SK-N-SH treated with all-trans-retinoic acid at 6 μM for 48 hours (cell line): ENCODE results near the gene GDPD4.

Experiments used
- ARNTL ChIP-seq: fragments of 450-650 bp; formaldehyde crosslinking; IDR thresholded peaks from 2 replicates; pipeline ENCODE4 v1.5.0; 2020; ENCODE audit warnings: low read depth, mild to moderate bottlenecking, moderate library complexity, borderline replicate concordance
- BACH2 ChIP-seq: fragments of 250-450 bp; sonication (Bioruptor Pico); IDR thresholded peaks from 2 replicates; pipeline ENCODE4 v1.9.0; 2021; ENCODE audit warnings: mild to moderate bottlenecking, borderline replicate concordance
- CSDC2 ChIP-seq: fragments of 250-450 bp; sonication (Bioruptor Pico); IDR thresholded peaks from 2 replicates; pipeline ENCODE4 v1.5.0; 2020; ENCODE audit warnings: mild to moderate bottlenecking, moderate library complexity
- RARB ChIP-seq: fragments of 250-450 bp; sonication (Bioruptor Pico); IDR thresholded peaks from 2 replicates; pipeline ENCODE4 v1.8.0; 2021; ENCODE audit warnings: mild to moderate bottlenecking, moderate library complexity
- SNAI2 ChIP-seq: fragments of 250-450 bp; sonication (Bioruptor Pico); IDR thresholded peaks from 2 replicates; pipeline ENCODE4 v1.5.0; 2020; ENCODE audit warnings: mild to moderate bottlenecking, moderate library complexity
- TCF4 ChIP-seq: fragments of 250-450 bp; sonication (Bioruptor Pico); IDR thresholded peaks from 2 replicates; pipeline ENCODE4 v1.8.0; 2021; ENCODE audit warnings: mild to moderate bottlenecking, moderate library complexity, borderline replicate concordance
- TOX ChIP-seq: fragments of 250-450 bp; sonication (Bioruptor Pico); IDR thresholded peaks from 2 replicates; pipeline ENCODE4 v1.8.0; 2021; ENCODE audit warnings: mild to moderate bottlenecking, moderate library complexity, borderline replicate concordance
- ZFP3 ChIP-seq: fragments of 250-450 bp; sonication (Bioruptor Pico); IDR thresholded peaks from 2 replicates; pipeline ENCODE4 v1.5.0; 2020; ENCODE audit warnings: mild to moderate bottlenecking, moderate library complexity
- ZFP30 ChIP-seq: fragments of 450-650 bp; formaldehyde crosslinking; IDR thresholded peaks from 2 replicates; pipeline ENCODE4 v1.5.0; 2022; ENCODE audit warnings: mild to moderate bottlenecking, moderate library complexity
- ZNF70 ChIP-seq: fragments of 450-650 bp; formaldehyde crosslinking; IDR thresholded peaks from 2 replicates; pipeline ENCODE4 v1.5.0; 2020; ENCODE audit warnings: mild to moderate bottlenecking, moderate library complexity
- ZNF8 ChIP-seq: fragments of 450-650 bp; formaldehyde crosslinking; IDR thresholded peaks from 2 replicates; pipeline ENCODE4 v1.5.0; 2020; ENCODE audit warnings: mild to moderate bottlenecking, moderate library complexity

DNA sequence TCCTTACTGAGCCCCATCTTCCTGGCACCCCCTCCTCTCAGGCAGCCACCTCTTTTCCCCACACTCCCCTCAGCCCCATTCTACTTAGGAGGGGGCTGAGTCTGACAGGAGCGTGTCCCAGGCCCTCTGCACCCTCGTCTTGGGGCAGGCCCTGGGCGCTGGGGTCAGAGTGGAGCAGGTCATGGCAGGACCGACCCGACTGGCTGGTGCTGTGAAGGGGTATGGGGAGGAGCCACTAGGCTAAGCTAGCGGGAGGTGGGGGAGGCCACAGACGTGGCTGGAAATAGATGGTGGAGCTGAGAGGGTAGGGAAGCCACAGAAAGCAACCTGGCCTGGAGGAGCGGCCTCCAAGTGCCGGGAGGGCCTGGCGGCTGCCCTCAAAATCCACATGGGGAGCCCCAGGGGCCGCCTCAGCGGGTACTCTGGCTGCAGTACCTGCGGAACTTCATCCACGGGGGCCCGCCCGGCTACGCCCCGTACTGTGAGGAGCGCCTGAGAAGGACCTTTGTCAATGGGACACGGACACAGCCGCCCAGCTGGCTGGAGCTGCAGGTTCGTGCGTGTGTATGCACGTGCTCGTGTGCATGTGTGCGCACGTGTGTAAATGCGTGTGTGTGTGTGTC, 111.8 kb downstream of the GDPD4 start:
- TF ChIP-seq RARB (no peak), ARNTL (CRISPR knock-in tag) (no peak), BACH2 (CRISPR knock-in tag) (no peak), TCF4 (CRISPR knock-in tag) (no peak), SNAI2 (CRISPR knock-in tag) (no peak), ZNF70 (CRISPR knock-in tag) (no peak), TOX (no peak), CSDC2 (CRISPR knock-in tag) (no peak), ZFP30 (CRISPR knock-in tag) (no peak), ZFP3 (CRISPR knock-in tag) (no peak), ZNF8 (no peak)
